ENCODE data around the gene LUM. TPM values are rescaled to one million over a fixed set of nuclear protein-coding genes. Genes with fewer than 3 reads are reported as not detected.

The LUM gene
- polyA plus RNA-seq, 3 donors = not detected

DNA sequence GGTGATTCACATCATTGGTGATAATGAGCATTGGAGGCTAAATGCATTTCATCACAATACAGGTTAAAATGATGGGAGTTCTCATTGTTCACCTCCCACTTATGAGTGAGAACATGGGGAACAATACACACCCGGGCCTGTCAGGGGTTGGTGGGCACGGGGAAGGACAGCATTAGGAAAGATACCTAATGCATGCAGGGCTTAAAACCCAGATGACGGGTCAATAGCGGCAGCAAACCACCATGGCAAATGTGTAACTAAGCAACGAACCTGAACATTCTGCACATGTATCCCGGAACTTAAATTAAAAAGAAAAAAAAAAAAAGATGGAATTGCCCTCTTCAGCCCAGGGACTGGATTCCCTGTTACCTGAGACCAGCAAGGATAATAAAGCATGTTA, 2.3 kb upstream of the LUM start:
- Histone ChIP-seq H3K4me2 (replicated peaks; ENCODE audit: extremely low read depth, low read length, poor library complexity, severe bottlenecking) (no peak overlapping the region), H3K79me2 (ENCODE audit: insufficient read depth, low read length) (no peaks in the 10 kb centered on the region), H2AFZ (ENCODE audit: insufficient read depth, low read depth, low read length, poor library complexity, severe bottlenecking) (no peak overlapping the region), H3K9ac (ENCODE audit: insufficient read depth, low read length, poor library complexity, severe bottlenecking) (no peak overlapping the region), H3K27me3 (ENCODE audit: control insufficient read depth in 2 of 2, insufficient read depth in 2 of 2, low read length in 2 of 2) (no peaks in the 10 kb centered on the region), H3K27ac (ENCODE audit: low read depth in 1 of 2, low read length in 2 of 2) (no peak overlapping the region), H3K36me3 (replicated peaks in 1 of 2; ENCODE audit: control insufficient read depth in 1 of 2, insufficient read depth in 2 of 2, low read length in 2 of 2) (no peaks in the 10 kb centered on the region), H4K20me1 (ENCODE audit: insufficient read depth, low read length) (no peaks in the 10 kb centered on the region), H3K9me3 (replicated peaks in 1 of 2; ENCODE audit: control insufficient read depth in 1 of 2, insufficient read depth in 1 of 2, low read length in 2 of 2) (no peaks in the 10 kb centered on the region), H3K4me1 (ENCODE audit: control insufficient read depth in 1 of 2, insufficient read depth in 2 of 2, low read length in 2 of 2) (no peaks in the 10 kb centered on the region), H3K4me3 (replicated peaks in 1 of 3; ENCODE audit: low read depth in 2 of 3, low read length in 3 of 3) (no peak overlapping the region)
- TF ChIP-seq, protein P1, sequence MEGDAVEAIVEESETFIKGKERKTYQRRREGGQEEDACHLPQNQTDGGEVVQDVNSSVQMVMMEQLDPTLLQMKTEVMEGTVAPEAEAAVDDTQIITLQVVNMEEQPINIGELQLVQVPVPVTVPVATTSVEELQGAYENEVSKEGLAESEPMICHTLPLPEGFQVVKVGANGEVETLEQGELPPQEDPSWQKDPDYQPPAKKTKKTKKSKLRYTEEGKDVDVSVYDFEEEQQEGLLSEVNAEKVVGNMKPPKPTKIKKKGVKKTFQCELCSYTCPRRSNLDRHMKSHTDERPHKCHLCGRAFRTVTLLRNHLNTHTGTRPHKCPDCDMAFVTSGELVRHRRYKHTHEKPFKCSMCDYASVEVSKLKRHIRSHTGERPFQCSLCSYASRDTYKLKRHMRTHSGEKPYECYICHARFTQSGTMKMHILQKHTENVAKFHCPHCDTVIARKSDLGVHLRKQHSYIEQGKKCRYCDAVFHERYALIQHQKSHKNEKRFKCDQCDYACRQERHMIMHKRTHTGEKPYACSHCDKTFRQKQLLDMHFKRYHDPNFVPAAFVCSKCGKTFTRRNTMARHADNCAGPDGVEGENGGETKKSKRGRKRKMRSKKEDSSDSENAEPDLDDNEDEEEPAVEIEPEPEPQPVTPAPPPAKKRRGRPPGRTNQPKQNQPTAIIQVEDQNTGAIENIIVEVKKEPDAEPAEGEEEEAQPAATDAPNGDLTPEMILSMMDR (IDR thresholded peaks at IDR 0.05) = no peak
- Mint-ChIP-seq H3K4me3 (no peak overlapping the region), H3K27ac (no peak overlapping the region), H3K36me3 (no peaks in the 10 kb centered on the region), H3K4me1 (no peaks in the 10 kb centered on the region), H3K27me3 (ENCODE audit: low read depth in 3 of 3) (peaks cover 0 to 2% (median 0%) of the 10 kb centered on the region in 3 donors), H3K9me3 (no peaks in the 10 kb centered on the region)
- intact Hi-C loops (cut with micrococcal nuclease) = no loop called here
- DNase-seq = no peak
- 98% methylated on average over 5 of the region's 6 CpGs for WGBS (ENCODE audit: insufficient coverage)

DNA sequence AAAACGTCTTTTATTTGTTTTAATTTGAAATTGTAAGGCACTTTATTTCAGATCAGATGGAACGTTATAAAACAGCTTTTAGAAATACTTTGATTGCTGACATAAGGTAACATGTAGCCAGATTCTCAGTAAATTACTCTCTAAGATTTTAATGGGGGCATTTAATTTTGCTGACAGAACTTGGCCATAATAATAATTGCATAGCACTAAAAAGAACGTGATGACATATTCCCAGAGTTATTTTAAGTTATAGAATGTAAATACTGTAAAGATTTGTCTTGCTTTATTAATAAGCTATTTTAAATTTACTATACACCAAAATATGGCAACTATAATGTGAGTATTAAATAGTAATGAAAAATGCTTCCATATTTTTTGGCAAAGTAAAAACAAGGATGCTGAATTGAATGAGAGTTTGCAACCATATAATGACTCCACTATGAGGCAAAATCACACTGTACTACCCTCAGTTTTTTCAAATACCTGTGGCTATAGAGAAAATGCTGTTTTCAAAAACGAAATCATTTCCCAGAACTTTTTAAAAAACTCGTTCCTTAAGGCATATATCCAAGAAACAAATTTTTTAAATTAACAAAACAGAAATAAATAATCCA, 876 bp downstream of the LUM start:
- Histone ChIP-seq H3K27me3 (ENCODE audit: control insufficient read depth in 2 of 2, insufficient read depth in 2 of 2, low read length in 2 of 2) (no peaks in the 10 kb centered on the region), H3K79me2 (ENCODE audit: insufficient read depth, low read length) (no peaks in the 10 kb centered on the region), H3K4me2 (replicated peaks; ENCODE audit: extremely low read depth, low read length, poor library complexity, severe bottlenecking) (no peak overlapping the region), H3K9ac (ENCODE audit: insufficient read depth, low read length, poor library complexity, severe bottlenecking) (no peak overlapping the region), H3K4me1 (ENCODE audit: control insufficient read depth in 1 of 2, insufficient read depth in 2 of 2, low read length in 2 of 2) (no peaks in the 10 kb centered on the region), H3K9me3 (replicated peaks in 1 of 2; ENCODE audit: control insufficient read depth in 1 of 2, insufficient read depth in 1 of 2, low read length in 2 of 2) (no peaks in the 10 kb centered on the region), H3K36me3 (replicated peaks in 1 of 2; ENCODE audit: control insufficient read depth in 1 of 2, insufficient read depth in 2 of 2, low read length in 2 of 2) (no peaks in the 10 kb centered on the region), H4K20me1 (ENCODE audit: insufficient read depth, low read length) (no peaks in the 10 kb centered on the region), H3K4me3 (replicated peaks in 1 of 3; ENCODE audit: low read depth in 2 of 3, low read length in 3 of 3) (no peak overlapping the region), H3K27ac (ENCODE audit: low read depth in 1 of 2, low read length in 2 of 2) (no peak overlapping the region), H2AFZ (ENCODE audit: insufficient read depth, low read depth, low read length, poor library complexity, severe bottlenecking) (no peak overlapping the region)
- DNase-seq = no peak
- WGBS (ENCODE audit: insufficient coverage) = no CpG with 5 or more reads among the region's 5 CpGs
- TF ChIP-seq, protein P1 (IDR thresholded peaks at IDR 0.05) = no peak
- no peaks in the 10 kb centered on the region for H3K9me3 Mint-ChIP-seq
- H3K36me3 Mint-ChIP-seq = no peaks in the 10 kb centered on the region
- peaks cover 0 to 3% (median 0%) of the 10 kb centered on the region in 3 donors for H3K27me3 Mint-ChIP-seq (ENCODE audit: low read depth in 3 of 3)
- no peaks in the 10 kb centered on the region for H3K4me1 Mint-ChIP-seq
- intact Hi-C loops (cut with micrococcal nuclease) = no loop called here
- H3K4me3 Mint-ChIP-seq = no peak overlapping the region
- H3K27ac Mint-ChIP-seq = no peak overlapping the region
